ENCODE measurements around the gene SMC1A. TPM values are rescaled to one million over a fixed set of nuclear protein-coding genes. Genes with fewer than 3 reads are reported as not detected.

SMC1A gene
- total RNA-seq, 1 donor from 2014 or later: 35.9 TPM

DNA sequence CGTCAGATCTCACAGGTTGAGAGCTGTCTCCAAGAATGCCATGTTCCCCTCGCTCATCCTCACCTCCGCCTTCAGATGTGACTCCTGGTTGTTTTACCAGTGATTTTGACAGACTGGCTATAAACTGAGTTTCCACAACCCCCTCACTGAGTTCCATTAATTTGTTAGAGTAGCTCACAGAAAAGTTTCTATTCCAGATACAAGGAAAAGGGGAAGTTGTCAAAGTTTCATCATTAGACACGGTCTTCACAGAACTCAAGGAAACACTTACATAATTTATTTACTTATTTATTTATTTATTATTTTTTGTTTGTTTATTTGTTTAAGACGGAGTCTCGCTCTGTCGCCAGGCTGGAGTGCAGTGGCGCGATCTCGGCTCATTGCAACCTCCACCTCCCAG is 85.4 kb downstream of the SMC1A start:
- Histone ChIP-seq H3K9me3 (replicated peaks) (no peaks in the 10 kb centered on the region), H3K36me3 (no peaks in the 10 kb centered on the region), H3K4me1 (no peaks in the 10 kb centered on the region), H3K27me3 (ENCODE audit: low read depth) (no peaks in the 10 kb centered on the region), H3K27ac (replicated peaks) (no peak overlapping the region), H3K4me3 (no peak overlapping the region)
- TF ChIP-seq, protein P1, sequence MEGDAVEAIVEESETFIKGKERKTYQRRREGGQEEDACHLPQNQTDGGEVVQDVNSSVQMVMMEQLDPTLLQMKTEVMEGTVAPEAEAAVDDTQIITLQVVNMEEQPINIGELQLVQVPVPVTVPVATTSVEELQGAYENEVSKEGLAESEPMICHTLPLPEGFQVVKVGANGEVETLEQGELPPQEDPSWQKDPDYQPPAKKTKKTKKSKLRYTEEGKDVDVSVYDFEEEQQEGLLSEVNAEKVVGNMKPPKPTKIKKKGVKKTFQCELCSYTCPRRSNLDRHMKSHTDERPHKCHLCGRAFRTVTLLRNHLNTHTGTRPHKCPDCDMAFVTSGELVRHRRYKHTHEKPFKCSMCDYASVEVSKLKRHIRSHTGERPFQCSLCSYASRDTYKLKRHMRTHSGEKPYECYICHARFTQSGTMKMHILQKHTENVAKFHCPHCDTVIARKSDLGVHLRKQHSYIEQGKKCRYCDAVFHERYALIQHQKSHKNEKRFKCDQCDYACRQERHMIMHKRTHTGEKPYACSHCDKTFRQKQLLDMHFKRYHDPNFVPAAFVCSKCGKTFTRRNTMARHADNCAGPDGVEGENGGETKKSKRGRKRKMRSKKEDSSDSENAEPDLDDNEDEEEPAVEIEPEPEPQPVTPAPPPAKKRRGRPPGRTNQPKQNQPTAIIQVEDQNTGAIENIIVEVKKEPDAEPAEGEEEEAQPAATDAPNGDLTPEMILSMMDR (IDR thresholded peaks at IDR 0.05; ENCODE audit: borderline replicate concordance): no peak
- no peak for DNase-seq
- intact Hi-C loops (cut with micrococcal nuclease): no loop called here

DNA sequence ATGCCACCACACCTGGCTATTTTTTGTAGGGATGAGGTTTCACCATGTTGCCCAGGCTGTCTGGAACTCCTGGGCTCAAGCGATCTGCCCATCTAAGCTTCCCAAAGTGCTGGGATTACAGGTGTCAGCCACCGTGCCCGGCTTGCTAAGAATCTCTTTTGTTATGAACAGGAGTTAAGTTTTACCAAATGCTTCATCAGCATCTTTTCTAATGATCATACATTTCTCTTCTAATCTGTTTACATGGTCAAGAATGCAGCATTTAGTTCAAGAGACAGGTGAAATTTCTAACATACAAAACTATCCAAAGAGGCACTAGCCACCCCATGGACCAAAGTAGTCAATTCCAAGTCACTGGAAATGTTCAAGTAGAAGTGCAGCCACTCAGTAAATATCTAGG is 88.6 kb downstream of the SMC1A start:
- Histone ChIP-seq H3K27me3 (ENCODE audit: low read depth) (no peaks in the 10 kb centered on the region), H3K9me3 (replicated peaks) (no peaks in the 10 kb centered on the region), H3K4me3 (no peak overlapping the region), H3K4me1 (no peaks in the 10 kb centered on the region), H3K27ac (replicated peaks) (no peak overlapping the region), H3K36me3 (no peaks in the 10 kb centered on the region)
- no peak for DNase-seq
- TF ChIP-seq, protein P1 (IDR thresholded peaks at IDR 0.05; ENCODE audit: borderline replicate concordance): no peak
- intact Hi-C loops (cut with micrococcal nuclease): no loop called here

DNA sequence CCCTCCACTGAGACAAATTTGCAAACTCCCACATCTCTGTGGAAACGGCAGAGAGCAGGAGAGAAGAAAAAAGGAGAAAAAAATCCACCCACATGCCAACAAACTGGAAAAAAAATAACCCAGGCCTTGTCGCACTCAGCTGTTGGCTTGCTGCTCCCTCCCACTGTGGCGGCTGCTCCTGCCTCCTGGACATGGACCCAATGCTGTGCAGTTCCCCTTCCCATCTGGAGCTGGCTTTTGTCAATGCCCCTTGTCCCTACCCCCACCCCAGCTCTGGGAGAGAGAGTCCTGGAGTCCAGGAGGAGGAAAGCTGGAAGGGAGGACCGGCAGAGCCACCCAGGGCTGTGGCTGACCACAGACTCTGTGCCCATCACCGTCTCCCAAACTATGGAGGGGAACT is 90.2 kb downstream of the SMC1A start:
- Histone ChIP-seq H3K4me1 (no peaks in the 10 kb centered on the region), H3K27ac (replicated peaks) (no peak overlapping the region), H3K36me3 (no peaks in the 10 kb centered on the region), H3K9me3 (replicated peaks) (no peaks in the 10 kb centered on the region), H3K4me3 (no peak overlapping the region), H3K27me3 (ENCODE audit: low read depth) (no peaks in the 10 kb centered on the region)
- no peak for DNase-seq
- TF ChIP-seq, protein P1 (IDR thresholded peaks at IDR 0.05; ENCODE audit: borderline replicate concordance): no peak
- intact Hi-C loops (cut with micrococcal nuclease): no loop called here

DNA sequence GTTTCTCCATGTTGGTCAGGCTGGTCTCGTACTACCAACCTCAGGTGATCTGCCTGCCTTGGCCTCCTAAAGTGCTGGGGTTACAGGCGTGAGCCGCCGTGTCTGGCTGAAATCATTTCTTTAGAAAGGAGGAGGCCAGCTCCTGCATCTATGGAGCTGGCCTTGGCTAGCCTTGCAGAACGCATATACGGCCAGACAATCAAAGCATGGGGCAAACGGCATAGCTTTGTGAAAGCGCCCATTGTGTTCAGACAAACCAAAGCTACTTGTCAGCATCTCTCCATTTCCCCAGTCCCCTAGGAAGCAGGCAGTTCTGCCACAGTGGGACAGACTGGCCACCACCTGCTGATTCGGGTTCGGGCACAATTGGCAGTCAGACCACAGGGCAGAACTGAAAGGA is 92.1 kb downstream of the SMC1A start:
- Histone ChIP-seq H3K27ac (replicated peaks) (no peak overlapping the region), H3K27me3 (ENCODE audit: low read depth) (no peaks in the 10 kb centered on the region)
- intact Hi-C loops (cut with micrococcal nuclease): no loop called here

DNA sequence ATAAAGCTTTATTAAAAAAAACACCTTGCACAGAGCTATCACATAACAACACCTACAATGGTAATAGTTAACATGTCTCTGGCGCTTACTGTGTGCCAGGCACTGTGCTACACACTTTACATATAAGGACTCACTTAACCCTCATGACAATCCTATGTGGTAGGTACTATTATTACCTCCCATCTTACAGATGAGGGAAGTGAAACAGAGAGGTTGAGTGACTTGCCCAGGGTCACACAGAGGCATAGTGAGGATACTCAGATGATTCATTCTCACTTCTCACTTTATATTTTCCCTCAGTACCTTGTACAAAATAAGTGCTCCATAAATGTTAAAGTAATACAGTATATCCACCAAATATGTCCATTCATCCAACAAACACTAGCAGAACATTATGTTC is 97.7 kb downstream of the SMC1A start:
- intact Hi-C loops (cut with micrococcal nuclease): no loop called here
- Histone ChIP-seq H3K4me1 (peaks cover 6% of the 10 kb centered on the region), H3K4me3 (no peak overlapping the region), H3K27ac (replicated peaks) (no peak overlapping the region), H3K9me3 (replicated peaks) (no peaks in the 10 kb centered on the region), H3K36me3 (no peaks in the 10 kb centered on the region), H3K27me3 (ENCODE audit: low read depth) (peaks cover 9% of the 10 kb centered on the region)
- TF ChIP-seq, protein P1 (IDR thresholded peaks at IDR 0.05; ENCODE audit: borderline replicate concordance): no peak
- DNase-seq: no peak

More for the DNA sequence above, 92.1 kb downstream of the SMC1A start:
- Histone ChIP-seq H3K36me3 (no peaks in the 10 kb centered on the region), H3K9me3 (replicated peaks) (no peaks in the 10 kb centered on the region), H3K4me3 (no peak overlapping the region), H3K4me1 (no peaks in the 10 kb centered on the region)
- no peak for DNase-seq
- TF ChIP-seq, protein P1 (IDR thresholded peaks at IDR 0.05; ENCODE audit: borderline replicate concordance): no peak

Small RNA genes within 50 kb of the gene (microRNA-seq; reads per million reads assigned to microRNA genes)
- gene MIR6857: not detected

Other genes with a start within 250 kb of the SMC1A start
- 35.6 TPM for gene KDM5C, start 197.4 kb downstream of the SMC1A start, total RNA-seq
- 17.1 TPM for gene IQSEC2, start 141.1 kb downstream of the SMC1A start, total RNA-seq
- 0.49 TPM for gene RIBC1, start 219 bp upstream of the SMC1A start, total RNA-seq
- 109 TPM for gene HSD17B10, start 11.7 kb upstream of the SMC1A start, total RNA-seq

Data from left ventricle myocardium inferior (tissue), 1 donor.